H1 (cell line): ENCODE data around the gene RGL1.

Source experiments
- CHD2 ChIP-seq: IDR thresholded peaks from 2 replicates; pipeline ENCODE4 v1.6.1; 2012; ENCODE audit warnings: low read length, improper control_type of control experiment
- EP300 ChIP-seq, 2 experiments: IDR thresholded peaks; 1 replicate in 1 of 2; 2 replicates in 1 of 2; pipeline ENCODE4 v1.6.1; 2011 to 2012; ENCODE audit warnings: low read depth in 2 of 2, low read length in 2 of 2, mild to moderate bottlenecking in 2 of 2, borderline replicate concordance in 1 of 2, inconsistent platforms in 1 of 2, moderate library complexity in 1 of 2
- HDAC6 ChIP-seq: IDR thresholded peaks from one replicate; pipeline ENCODE4 v1.7.1; 2012; ENCODE audit warnings: low read depth, mild to moderate bottlenecking, inconsistent platforms, low read length, moderate library complexity
- KDM4A ChIP-seq: IDR thresholded peaks from one replicate; pipeline ENCODE4 v1.7.1; 2012; ENCODE audit warnings: low read depth, mild to moderate bottlenecking, moderate library complexity, low read length, inconsistent platforms; ENCODE audit not compliant: severe bottlenecking
- RFX5 ChIP-seq: IDR thresholded peaks from 2 replicates; pipeline ENCODE4 v1.6.1; 2011; ENCODE audit warnings: low read depth, low read length, improper control_type of control experiment, borderline replicate concordance
- SIN3A ChIP-seq, 2 experiments: IDR thresholded peaks in 1 of 2; conservative IDR thresholded peaks in 1 of 2; 2 replicates each; pipeline ENCODE4 v1.6.1; 2011 to 2012; ENCODE audit warnings: low read length in 2 of 2, improper control_type of control experiment in 1 of 2, low read depth in 1 of 2, mild to moderate bottlenecking in 1 of 2
- TEAD4 ChIP-seq: IDR thresholded peaks from 2 replicates; pipeline ENCODE4 v1.6.1; 2012; ENCODE audit warnings: low read depth, low read length, inconsistent platforms, mixed read lengths
- YY1 ChIP-seq: IDR thresholded peaks from 2 replicates; pipeline ENCODE4 v1.6.1; 2011; ENCODE audit warnings: low read depth, mild to moderate bottlenecking, low read length
- TF ChIP-seq, protein P1 (sequence below), 3 experiments: IDR thresholded peaks; 1 replicate in 2 of 3; 2 replicates in 1 of 3; pipeline versions ENCODE4 v1.5.1 to v1.6.1; 2011; ENCODE audit warnings: low read length in 3 of 3, mild to moderate bottlenecking in 3 of 3, inconsistent platforms in 2 of 3, low read depth in 1 of 3, moderate library complexity in 1 of 3; ENCODE audit not compliant: insufficient read depth in 1 of 3; ENCODE audit errors: control extremely low read depth in 1 of 3
- TF ChIP-seq, protein P2 (sequence below): IDR thresholded peaks from 2 replicates; pipeline ENCODE4 v1.6.1; 2012; ENCODE audit warnings: inconsistent platforms

DNA sequence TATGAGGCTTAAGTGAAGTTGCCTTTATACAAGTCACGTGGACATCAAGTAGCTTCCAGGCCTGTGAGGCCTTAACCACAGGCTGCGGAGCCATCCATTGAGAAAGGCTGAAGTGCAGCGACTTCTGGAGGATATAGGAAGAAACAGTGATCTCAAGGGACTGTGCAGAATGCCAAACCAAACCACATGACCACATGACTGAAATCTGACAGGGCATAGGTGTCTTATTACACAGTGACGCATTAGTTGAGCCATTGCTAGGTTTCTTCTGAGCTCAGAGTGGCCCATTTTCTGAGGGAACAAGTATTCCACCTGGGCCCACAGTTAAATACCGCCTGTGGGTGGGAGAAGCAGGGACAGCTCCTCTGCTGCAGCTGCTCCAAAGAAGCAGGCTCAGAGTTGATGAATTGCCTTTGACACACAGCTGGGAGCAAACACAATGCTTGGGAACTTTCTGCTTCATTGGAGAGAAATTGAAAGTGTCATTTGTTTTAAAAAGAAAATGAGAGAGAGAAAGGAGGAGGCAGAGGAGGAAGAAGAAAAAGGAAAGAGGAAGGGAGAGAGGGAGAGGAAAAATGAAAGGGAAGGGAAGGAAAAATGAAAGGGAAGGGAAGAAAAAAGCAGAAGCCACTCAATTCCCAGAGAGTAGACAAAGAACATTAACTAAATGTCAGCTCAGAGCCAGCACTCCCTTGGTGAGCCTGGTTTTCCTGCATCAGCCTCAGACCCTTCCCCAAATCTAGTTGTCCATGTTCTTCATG lies 138.2 kb downstream of the RGL1 start:
- TF ChIP-seq TEAD4 = no peak
- no peak for TF ChIP-seq EP300 (IDR thresholded peaks at IDR 0.05; ENCODE audit: borderline replicate concordance in 1 of 2, low read depth in 2 of 2, low read length in 2 of 2)
- no peak for TF ChIP-seq KDM4A
- TF ChIP-seq, protein P1, sequence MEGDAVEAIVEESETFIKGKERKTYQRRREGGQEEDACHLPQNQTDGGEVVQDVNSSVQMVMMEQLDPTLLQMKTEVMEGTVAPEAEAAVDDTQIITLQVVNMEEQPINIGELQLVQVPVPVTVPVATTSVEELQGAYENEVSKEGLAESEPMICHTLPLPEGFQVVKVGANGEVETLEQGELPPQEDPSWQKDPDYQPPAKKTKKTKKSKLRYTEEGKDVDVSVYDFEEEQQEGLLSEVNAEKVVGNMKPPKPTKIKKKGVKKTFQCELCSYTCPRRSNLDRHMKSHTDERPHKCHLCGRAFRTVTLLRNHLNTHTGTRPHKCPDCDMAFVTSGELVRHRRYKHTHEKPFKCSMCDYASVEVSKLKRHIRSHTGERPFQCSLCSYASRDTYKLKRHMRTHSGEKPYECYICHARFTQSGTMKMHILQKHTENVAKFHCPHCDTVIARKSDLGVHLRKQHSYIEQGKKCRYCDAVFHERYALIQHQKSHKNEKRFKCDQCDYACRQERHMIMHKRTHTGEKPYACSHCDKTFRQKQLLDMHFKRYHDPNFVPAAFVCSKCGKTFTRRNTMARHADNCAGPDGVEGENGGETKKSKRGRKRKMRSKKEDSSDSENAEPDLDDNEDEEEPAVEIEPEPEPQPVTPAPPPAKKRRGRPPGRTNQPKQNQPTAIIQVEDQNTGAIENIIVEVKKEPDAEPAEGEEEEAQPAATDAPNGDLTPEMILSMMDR (IDR thresholded peaks at IDR 0.05; ENCODE audit: control extremely low read depth in 1 of 3, insufficient read depth in 1 of 3, low read depth in 1 of 3, low read length in 3 of 3) = no peak
- TF ChIP-seq, protein P2, sequence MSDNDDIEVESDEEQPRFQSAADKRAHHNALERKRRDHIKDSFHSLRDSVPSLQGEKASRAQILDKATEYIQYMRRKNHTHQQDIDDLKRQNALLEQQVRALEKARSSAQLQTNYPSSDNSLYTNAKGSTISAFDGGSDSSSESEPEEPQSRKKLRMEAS = no peak
- TF ChIP-seq CHD2 = no peak
- TF ChIP-seq HDAC6 = no peak
- no peak for TF ChIP-seq YY1
- no peak for TF ChIP-seq RFX5
- TF ChIP-seq SIN3A (conservative IDR thresholded peaks at IDR 0.05 in 1 of 2, IDR thresholded peaks at IDR 0.05 in 1 of 2; ENCODE audit: low read depth in 1 of 2, low read length in 2 of 2) = no peak
